ENCODE results near the gene LIN9.
A peak's percentile ranks its signal among the peaks of the same experiment; 100 is the strongest.
"Not testable (repeated sequence)": the region's sequence is repeated elsewhere in the genome, so short reads cannot be mapped to it uniquely, and the experiment has no call there.

The LIN9 gene, protein sequence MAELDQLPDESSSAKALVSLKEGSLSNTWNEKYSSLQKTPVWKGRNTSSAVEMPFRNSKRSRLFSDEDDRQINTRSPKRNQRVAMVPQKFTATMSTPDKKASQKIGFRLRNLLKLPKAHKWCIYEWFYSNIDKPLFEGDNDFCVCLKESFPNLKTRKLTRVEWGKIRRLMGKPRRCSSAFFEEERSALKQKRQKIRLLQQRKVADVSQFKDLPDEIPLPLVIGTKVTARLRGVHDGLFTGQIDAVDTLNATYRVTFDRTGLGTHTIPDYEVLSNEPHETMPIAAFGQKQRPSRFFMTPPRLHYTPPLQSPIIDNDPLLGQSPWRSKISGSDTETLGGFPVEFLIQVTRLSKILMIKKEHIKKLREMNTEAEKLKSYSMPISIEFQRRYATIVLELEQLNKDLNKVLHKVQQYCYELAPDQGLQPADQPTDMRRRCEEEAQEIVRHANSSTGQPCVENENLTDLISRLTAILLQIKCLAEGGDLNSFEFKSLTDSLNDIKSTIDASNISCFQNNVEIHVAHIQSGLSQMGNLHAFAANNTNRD

DNA sequence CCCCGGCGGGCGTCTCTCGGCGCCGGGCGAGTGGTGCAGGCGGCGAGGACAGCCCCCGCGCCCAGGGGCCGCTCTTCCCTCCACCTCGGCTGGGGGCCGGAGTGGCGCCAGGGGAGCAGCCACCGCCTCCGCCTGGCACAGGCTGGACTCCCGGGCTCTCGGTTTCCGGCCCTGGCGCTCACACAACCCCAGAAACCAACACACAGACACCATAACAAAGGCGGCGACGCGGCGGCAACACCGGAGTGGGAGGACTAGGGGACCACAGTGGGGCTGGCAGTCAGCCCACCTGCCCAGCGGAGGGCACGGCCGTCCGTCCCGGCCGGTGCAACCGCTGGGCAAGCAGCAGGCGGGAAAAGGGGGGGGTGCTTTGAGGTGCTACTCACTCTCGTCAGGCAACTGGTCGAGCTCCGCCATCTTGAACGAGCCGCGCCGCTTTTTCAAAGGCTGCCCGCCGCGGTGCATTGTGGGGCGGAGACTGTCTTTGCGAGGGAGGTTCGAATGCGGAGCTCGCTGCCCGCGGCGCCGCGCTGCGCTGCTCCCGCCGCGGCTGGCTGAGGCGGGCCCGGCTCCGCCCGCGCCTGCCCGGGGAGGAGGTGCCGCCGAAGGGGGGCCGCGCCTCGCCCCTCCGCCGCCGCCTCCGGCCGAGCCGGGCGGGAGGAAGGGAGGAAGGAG, at the start of gene LIN9:
Gene LIN9, minus strand, starts transcription at position 442 of the 675 bp plus-strand sequence. Its CDS starts 25 bp downstream, at position 417.
- peak; percentile 90 for DNase-seq

DNA sequence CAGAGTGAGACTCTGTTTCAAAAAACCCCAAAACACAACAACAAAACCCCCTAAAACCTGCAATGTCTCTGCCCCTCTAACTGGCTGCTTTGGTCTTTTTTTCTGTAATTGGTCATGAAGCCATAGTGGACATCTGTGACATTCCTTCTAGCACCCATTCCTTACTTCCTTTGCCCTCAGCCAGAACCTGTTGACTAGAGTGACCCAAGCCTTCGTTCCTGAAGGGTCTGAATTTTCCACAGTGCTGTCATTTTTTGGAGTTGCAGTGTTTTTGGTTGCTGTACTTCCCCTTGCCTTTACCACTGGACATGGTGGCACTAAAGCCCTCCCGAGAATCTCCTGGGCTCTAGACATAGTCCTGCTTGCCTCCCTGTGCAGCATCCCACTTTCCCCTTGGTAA, 48.5 kb upstream of the LIN9 start:
- no peak for DNase-seq

DNA sequence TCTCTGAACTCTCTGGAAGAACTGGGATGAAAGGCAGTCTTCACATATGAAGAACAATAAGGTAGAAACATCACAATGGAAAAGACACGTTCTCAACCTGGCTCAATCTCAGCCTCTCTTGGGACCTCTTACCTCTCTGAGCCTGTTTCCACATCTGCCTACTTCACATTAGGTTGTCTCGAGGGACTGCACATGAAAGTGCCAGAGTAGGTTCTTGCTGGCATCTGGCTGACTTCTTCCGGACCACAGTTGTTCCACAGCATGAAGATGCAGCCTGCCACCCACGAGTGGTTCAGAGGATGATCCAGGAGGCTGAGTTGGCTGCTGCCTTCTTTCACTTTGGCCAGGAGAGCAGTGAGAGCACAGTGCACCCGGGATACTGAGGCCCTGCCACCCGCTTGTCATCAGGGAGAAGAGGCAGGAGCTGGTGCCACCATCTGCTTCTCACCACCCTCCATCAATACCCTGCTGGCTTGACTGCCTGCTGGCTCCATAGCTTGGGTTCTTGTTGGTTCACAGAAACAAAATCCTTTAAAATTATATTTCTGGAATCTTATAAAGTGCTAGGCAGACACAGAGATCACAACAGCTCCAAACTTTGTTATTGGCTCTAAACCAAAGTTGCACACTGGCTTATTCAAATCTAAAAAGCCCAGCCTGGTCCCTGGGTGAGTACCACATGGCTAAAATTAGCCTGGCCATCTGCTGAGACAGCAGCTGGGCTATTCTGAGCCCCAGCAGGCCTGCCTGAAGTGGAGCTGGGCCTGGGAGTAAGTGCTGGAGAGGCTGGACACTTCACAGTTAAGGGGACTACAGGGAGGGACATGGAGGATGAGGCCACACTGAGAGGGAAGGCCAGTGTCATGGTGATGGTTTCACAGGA, 46.9 kb upstream of the LIN9 start:
- no peak for DNase-seq

DNA sequence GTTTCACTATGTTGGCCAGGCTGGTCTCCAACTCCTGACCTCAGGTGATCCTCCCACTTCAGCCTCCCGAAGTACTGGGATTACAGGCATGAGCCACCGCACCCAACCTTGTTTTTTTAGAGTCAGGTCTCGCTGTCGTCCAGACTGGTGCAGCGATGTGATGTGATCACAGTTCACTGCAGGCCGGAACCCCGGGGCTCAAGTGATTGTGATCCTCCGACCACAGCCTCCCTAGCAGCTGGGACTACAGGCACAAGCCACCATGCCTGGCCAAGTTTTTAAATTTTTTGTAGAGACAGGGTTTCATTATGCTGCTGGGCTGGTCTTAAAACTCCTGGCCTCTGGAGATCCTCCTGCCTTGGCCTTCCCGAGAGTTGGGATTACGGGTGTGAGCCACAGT, 46.1 kb upstream of the LIN9 start:
- DNase-seq = no peak

DNA sequence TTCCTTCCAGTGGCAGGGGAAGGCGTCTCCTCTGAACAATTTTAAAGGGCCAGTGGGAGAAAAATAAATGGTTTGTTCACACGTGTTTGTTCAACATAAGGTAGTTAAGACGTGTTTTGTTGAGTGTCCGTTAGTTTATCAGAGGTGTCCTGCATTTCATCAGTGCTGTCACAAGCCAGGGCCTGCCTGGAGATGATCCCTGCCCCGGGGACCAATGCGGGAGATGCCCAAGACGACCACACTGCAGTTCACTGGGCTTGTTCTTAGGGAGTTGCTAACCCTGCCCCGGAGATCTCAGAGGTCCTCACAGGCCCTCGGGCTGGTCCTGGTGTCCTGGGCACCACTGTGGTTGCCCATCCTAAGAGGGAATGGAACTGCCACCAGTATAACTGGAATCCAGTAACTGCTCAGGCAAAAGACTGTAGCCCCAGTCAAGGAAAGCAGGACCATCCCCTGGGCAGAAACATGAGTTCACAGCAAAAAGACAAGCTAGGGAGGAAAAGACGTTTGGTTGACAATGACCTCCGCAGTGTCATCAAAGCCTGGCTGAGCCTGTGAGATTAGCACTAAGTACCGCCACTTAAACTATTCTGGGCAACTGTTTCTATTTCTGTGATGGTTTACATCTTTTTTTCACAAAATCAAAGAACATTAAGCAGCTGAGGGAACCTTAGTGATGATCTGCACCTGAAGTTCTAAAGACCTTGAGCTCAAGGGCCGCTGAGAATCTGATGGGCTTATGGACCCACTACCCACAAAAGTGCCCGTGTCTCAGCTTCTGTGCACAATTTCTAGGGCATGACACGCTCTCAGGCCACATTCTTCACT, 44.9 kb upstream of the LIN9 start:
- DNase-seq = no peak

DNA sequence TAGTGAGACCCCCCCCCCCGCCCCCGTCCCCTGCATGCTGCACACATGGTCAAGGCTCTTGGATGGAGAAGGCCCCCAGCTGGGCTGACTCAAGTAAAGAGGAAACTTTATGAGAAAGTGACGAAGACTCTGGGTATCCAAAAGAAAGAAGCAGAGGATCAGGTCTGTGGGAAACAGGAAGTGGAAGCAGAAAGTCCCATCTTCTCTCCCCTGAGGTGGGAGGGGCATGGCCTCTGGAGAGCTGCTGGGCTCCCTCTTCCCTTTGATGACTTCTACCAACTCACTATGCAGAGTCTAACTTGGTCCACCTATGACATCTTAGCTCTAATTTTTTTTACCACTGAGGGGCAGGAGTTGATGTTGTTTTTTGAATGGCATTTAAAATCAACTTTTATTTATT, 42.7 kb upstream of the LIN9 start:
- DNase-seq = no peak

DNA sequence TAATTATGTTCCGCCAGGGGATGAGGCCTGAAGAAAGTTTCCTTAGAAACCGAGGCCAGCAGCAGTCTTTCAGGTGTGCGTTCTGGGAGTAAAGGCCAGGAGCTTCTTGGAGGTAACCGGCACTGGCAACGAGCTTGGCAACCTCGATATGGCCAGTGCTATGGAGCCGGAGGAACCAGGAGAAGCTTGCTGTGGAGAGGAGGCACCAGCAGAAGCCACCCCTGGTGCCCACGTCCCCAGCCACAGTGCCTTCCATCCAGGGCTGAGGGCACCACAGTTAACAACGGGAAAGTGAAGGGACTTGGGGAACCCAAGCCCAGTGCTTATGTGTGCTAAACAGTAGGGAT, 41.5 kb upstream of the LIN9 start:
- no peak for DNase-seq

DNA sequence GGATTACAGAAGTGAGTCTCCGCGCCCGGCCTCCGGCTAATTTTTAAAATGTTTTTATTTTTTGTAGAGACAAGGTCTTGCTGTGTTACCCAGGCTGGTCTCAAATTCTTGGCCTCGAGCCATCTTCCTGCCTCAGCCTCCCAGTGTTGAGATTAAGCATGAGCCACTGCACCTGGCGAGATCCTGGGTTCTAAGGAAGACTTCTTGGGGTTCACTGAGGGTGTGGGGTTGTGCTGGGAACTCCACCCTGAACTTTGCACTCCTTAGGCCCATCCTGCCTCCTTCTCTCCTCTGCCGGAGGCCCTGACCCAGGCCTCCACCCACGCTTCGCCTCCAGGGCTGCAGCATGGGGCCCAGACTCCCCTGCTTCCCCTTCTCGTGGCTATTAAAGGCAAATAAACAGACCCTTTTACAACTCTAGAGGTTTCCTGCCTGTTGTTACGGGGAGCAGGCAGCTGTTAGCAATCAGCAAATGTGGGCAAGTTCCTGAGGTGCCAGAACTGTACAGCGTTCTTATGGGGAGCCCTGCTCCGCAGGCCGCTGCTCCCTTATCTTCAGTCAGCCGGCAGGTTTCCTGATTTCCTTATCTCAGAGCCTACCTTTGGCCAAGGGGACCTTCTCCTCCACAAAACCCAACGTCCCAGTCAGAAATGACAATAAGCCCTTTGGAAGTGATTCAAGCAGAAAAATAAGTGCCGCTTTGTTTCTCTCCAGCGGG, 41.0 kb upstream of the LIN9 start:
- no peak for DNase-seq

DNA sequence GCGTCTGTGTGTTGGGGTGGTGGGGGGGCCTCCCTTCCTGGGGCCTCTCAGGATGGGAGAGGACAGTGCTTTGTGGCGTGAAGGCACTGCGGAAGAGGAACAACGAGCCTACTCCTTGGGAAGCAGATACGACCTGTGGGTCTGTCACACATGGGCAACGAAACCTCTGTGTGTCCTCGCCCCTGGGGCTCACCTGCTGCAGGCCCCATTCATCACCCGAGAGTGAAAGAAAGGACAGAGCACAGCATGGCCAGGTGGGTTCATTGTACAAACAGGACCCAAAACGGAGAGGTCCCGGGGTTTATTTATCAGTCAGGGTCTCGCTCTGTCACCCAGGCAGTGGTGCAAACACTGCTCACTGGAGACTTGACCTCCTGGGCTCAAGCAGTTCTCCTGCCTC, 40.1 kb upstream of the LIN9 start:
- no peak for DNase-seq

DNA sequence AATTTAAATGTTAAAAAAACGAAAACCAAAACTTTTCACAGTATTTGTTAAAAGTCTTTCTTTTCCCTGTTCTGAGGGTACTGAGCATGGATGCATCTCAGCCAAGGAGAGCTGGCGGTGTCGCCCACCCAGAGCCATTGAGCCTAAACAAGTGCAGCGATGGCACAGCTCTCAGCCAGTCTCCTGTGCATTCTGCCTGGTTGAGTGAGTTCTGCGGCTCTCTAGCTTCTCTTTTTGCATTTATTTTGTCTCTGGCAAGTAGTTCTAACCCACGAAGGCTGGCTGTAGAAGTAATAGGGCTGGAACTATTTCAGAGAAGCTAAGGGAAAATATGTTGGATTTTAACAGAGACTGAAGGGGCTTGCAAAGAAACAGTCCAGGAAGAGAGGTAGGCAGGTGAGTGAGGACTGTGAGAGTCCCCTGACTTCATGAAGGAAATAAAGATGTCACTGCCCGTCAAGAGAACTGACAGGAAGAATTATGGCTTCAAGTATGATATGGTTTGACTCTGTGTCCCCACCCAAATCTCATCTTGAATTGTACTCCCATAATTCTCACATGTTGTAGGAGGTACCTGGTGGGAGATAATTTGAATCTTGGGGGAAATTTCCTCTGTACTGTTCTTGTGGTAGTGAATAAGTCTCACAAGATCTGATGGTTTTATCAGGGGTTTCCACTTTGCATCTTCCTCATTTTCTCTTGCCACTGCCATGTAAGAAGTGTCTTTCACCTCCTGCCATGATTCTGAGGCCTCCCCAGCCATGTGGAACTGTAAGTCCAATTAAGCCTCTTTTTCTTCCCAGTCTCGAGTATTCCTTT, 35.7 kb upstream of the LIN9 start:
- DNase-seq = no peak

DNA sequence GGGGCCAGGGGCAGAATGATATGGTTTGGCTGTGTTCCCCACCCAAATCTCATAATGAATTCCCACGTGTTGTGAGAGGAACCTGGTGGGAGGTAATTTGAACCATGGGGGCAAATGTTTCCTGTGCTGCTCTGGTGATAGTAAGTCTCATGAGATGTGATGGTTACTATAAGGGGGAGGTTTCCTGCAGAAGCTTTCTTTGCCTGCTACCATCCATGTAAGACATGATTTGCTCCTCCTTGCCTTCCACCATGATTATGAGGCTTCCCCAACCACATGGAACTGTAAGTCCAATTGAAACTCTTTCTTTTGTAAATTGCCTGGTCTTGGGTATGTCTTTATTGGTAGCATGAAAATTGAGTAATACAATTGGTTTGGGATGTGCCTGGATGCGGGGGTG, 33.7 kb upstream of the LIN9 start:
- no peak for DNase-seq

DNA sequence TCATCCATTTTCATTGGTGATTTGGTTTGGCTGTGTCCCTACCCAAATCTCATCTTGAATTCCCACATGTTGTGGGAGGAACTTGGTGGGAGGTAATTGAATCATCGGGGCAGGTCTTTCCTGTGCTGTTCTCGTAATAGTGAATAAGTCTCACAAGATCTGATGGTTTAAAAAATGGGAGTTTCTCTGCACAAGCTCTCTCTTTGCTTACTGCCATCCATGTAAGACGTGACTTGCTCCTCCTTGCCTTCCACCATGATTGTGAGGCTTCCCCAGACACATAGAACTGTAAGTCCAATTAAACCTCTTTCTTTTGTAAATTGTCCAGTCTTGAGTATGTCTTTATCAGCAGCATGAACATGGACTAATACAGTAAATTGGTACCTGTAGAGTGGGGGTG, 31.1 kb upstream of the LIN9 start:
- DNase-seq = not testable (repeated sequence)

DNA sequence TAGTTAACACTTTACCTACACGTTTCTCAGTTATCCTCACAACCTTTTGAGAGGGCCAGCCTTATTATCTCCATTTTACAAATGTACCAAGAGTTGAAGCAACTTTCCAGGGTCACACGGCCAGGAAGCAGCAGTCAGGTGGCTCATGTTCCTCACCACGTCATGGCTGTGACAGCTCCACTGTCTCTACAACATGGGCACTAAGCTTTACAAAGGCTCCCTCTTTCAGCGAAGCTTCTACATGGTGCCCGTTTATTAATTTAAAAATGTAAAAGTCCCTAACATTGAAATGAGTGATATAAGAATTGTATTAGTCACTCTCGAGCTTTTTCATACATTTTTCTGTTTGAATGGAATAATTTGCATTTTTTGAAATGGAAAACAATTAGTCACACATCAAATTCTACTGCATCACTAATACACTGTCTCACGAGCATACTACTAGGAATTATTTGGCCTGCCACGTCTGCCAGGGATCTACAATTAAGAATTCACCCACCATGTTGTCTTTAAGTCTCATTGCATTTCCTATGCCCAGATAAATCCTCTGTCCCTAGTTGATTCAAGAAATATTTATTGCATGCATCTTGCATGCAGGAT, 28.4 kb upstream of the LIN9 start:
- no peak for DNase-seq

DNA sequence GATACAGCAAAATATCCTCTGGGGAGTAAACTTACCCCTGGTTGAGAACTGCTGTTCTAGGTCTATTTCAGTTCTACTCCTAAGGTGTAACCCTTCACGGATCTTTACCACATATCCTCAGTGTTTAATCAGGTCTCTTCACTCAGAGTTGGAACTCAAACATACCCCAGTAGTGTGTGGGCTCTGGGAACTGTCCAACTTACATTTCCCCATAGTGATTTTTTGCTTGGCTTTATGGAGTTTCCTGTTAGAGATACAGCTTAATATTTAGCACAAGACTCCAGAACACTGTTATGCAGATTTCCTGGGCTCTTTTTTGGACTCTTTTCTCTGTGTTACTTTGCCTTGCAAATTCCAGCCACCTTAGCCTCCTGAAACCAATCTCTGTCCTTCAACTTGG, 26.7 kb upstream of the LIN9 start:
- no peak for DNase-seq

DNA sequence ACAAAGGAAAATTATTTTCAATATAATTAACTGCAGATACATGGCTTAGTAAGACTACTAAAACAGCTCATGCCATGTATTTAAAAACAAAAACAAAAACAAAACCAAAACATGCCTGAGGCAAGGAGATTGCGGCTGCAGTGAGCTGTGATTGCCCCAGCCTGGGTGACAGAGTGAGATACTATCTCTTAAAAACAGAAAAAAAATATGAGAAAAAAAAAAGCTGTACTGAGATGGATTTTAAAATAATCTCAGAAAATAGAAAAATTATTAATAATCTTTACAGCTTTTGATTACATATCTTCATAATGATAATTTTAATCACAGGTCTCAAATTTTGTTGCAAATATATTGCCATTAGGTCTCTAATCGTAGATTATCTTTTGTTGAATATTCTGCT, 24.0 kb upstream of the LIN9 start:
- DNase-seq = peak; percentile 7

DNA sequence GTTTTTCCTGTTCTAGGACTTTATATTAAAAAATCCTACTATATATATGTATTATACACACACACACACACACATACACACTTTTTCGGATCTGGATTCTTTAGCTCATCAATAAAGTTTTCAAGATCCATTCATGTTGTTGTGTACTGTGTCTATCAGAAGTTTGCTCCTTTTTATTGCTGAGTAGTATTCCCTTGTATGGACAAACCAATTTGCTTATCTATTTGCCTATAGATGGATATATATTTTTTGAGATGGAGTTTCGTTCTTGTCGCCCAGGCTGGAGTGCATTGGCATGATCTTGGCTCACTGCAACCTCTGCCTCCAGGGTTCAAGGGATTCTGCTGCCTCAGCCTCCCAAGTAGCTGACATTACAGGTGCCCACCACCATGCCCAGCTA, 20.3 kb upstream of the LIN9 start:
- no peak for DNase-seq

DNA sequence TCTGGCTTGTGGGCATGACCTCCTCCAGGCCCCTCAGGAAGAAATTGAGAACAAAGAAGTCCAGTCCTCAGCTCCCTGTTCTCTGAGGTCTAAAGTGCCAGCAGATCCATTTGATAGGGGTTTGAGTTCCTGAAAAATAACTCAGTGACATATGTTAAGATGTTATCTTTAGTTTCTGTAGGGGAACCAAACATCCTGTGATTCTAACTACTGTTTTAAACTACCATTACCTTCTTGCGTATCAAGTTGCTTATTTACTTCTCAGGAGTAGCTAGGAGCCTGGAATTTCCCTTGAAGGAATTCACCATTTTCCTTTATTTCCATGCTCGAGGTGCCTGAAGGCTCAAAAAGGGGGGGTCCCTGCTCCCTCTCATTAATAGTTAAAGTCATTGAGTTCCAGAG, 18.8 kb upstream of the LIN9 start:
- no peak for DNase-seq

DNA sequence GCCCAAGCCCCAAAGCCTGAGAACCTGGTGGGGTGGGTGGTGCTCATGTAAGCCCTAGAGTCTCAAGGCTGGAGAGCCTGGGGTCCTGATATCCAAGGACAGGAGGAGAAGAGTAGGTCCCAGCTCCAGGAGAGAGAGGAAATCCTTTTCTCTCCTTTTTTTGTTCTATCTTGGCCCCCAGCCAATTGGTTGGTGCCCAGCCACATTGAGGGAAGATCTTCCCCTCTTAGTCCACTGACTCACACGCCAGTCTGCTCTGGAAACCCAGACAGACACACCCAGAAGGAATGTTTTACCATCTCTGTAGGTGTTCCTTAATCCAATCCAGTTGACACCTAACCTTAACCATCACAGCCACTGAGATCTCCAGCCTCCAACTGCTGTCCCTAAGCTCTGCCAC, 16.2 kb upstream of the LIN9 start:
- no peak for DNase-seq

DNA sequence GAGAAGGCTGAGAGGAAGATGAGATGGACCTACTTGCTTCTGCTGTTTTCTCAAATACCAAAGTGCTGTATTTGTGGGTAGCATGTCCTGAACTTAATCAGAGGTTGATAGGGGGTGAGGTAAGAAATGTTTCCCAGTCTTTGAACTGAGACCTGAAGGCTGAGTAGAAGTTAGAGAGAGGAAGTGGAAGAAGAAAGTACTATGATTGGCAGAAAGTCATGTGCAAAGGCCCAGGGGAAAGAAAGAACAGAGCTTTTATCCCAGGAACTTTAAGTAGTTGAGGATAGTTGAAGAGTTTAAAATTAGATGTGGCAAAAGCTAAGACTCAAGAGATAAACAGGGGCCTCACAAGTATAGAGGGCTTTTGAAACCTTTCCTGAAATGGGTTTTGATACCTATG, 15.5 kb upstream of the LIN9 start:
- DNase-seq = no peak

DNA sequence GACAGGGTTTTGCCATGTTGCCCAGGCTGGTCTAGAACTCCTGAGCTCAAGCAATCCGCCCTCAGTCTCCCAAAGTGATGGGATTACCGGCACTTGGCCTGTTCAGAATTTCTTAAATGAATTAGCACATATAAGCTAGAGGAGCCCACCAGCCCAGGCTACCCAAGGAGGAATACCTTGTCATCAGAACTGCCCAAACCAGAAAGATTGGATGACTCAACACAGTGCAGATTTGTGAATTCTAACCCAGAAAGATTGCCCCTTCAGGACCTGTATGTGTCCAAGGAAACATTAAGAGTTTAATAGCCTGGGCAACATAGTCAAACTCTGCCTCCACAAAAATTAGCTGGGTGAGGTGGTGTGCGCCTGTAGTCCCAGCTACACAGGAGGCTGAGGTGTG, 14.0 kb upstream of the LIN9 start:
- DNase-seq = no peak

DNA sequence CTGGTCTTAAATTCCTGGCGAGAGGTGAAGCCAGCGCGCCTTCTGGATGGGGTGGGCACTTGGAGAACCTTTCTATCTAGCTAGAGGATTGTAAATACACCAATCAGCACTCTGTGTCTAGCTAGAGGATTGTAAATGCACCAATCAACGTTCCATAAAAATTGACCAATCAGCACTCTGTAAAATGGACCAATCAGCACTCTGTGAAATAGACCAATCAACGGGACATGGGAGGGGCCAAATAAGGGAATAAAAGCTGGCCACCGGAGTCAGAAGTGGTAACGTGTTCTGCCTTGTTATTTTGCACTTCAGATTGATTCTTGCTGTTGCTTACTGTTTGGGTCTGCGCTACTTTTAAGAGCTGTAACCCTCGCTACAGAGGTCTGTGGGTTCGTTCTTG, 12.0 kb upstream of the LIN9 start:
- no peak for DNase-seq

Measured in CD4-positive, alpha-beta T cell treated with Interleukin-12 subunit alpha and Interleukin-12 subunit beta, for 1 hour (primary cell).